ENCODE measurements around the gene PIH1D2.

- TF ChIP-seq, protein P1, sequence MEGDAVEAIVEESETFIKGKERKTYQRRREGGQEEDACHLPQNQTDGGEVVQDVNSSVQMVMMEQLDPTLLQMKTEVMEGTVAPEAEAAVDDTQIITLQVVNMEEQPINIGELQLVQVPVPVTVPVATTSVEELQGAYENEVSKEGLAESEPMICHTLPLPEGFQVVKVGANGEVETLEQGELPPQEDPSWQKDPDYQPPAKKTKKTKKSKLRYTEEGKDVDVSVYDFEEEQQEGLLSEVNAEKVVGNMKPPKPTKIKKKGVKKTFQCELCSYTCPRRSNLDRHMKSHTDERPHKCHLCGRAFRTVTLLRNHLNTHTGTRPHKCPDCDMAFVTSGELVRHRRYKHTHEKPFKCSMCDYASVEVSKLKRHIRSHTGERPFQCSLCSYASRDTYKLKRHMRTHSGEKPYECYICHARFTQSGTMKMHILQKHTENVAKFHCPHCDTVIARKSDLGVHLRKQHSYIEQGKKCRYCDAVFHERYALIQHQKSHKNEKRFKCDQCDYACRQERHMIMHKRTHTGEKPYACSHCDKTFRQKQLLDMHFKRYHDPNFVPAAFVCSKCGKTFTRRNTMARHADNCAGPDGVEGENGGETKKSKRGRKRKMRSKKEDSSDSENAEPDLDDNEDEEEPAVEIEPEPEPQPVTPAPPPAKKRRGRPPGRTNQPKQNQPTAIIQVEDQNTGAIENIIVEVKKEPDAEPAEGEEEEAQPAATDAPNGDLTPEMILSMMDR (IDR thresholded peaks at IDR 0.05; ENCODE audit: poor library complexity): no peak
- TF ChIP-seq EZH2 (IDR thresholded peaks at IDR 0.05; ENCODE audit: borderline replicate concordance): no peak
- no peak for TF ChIP-seq EZH2phosphoT487 (IDR thresholded peaks at IDR 0.05; ENCODE audit: low read depth, severe bottlenecking, unreplicated experiment)
Measured at GRCh38 chr11:112118176-112118575, 44.4 kb upstream of the PIH1D2 start.
